AG04450 (cell line): ENCODE results near the gene XPR1. TPM values are rescaled to one million over a fixed set of nuclear protein-coding genes. Genes with fewer than 3 reads are reported as not detected.

ENCODE experiments used
- CTCF ChIA-PET: fragments of 300-600, 350-600 bp; formaldehyde crosslinking; extraction: SDS; loops from one replicate; lab custom pipeline; 2022; ENCODE audit warnings: antibody characterized with exemption, inconsistent platforms; lab: Charles Lee
- POLR2A ChIA-PET: fragments of 350-600 bp; formaldehyde crosslinking; extraction: SDS; loops from one replicate; lab custom pipeline; 2021; ENCODE audit warnings: antibody characterized with exemption, inconsistent platforms; lab: Yijun Ruan, JAX
- DNase-seq: peaks from one replicate; pipeline ENCODE4 v3.0.0-alpha.2; 2011; ENCODE audit warnings: low read depth, low spot score
- H3K27ac ChIP-seq: one replicate; pipeline ENCODE4 v1.5.1; 2012; ENCODE audit warnings: low read depth, low read length, control low read depth
- H3K27me3 ChIP-seq: one replicate; pipeline ENCODE4 v1.6.0; 2012; ENCODE audit warnings: low read length; ENCODE audit not compliant: control insufficient read depth, insufficient read depth
- H3K4me3 ChIP-seq: 2 replicates; pipeline ENCODE4 v1.5.1; 2011; ENCODE audit warnings: mild to moderate bottlenecking, low read depth, low read length, control low read depth
- H3K9me3 ChIP-seq: 2 replicates; pipeline ENCODE4 v1.5.1; 2012; ENCODE audit warnings: low read length; ENCODE audit not compliant: control insufficient read depth, insufficient read depth
- CTCF ChIP-seq: IDR thresholded peaks from 2 replicates; pipeline ENCODE4 v1.5.1; 2011; ENCODE audit warnings: low read depth, low read length, control low read depth, inconsistent platforms
- polyA plus RNA-seq: library from polyadenylated mRNA; depleted of rRNA; stranded (reverse); fragments of >200 nt; gene quantifications from 2 replicates; pipeline ENCODE4 v1.2.3, GENCODE V29; 2011

XPR1 gene
- polyA plus RNA-seq, 1 experiment: 63.2 TPM

GRCh38 chr1:180892272-180892671 is 260.4 kb downstream of the XPR1 start:
- POLR2A ChIA-PET: interaction anchor here (0.6 kb wide), 1 partner anchor 361 kb away, joined by 4 read pairs; no protein-coding TSS in a partner anchor

GRCh38 chr1:180892675-180893074 is 260.9 kb downstream of the XPR1 start:
- no peak for TF ChIP-seq CTCF
- peaks cover 3% of the 10 kb centered on the region; the same call in 1 of the 2 replicates for H3K9me3 ChIP-seq
- no peaks in the 10 kb centered on the region for H3K27me3 ChIP-seq
- ChIA-PET POLR2A (interaction anchor here (0.6 kb wide), 1 partner anchor 362 kb away, joined by 4 read pairs; no protein-coding TSS in a partner anchor), CTCF (interaction anchor here (0.6 to 1.4 kb wide), 3 partner anchors 11 to 377 kb away, joined by 3 to 6 read pairs (median 3); no protein-coding TSS in a partner anchor)
- H3K4me3 ChIP-seq: no peak overlapping the region
- no peak overlapping the region for H3K27ac ChIP-seq
- no peak for DNase-seq

More at GRCh38 chr1:180892272-180892671, 260.4 kb downstream of the XPR1 start:
- no peak overlapping the region for H3K4me3 ChIP-seq
- CTCF ChIA-PET: interaction anchor here (0.6 to 1.4 kb wide), 4 partner anchors 11 to 377 kb away, joined by 3 to 6 read pairs (median 3); no protein-coding TSS in a partner anchor
- no peak for TF ChIP-seq CTCF
- no peak for DNase-seq
- H3K27me3 ChIP-seq: no peaks in the 10 kb centered on the region
- peaks cover 1% of the 10 kb centered on the region; the same call in 1 of the 2 replicates for H3K9me3 ChIP-seq
- H3K27ac ChIP-seq: no peak overlapping the region

- DNase-seq: no peak
- ChIA-PET POLR2A (no interaction called here), CTCF (interaction anchor here (1.4 kb wide), 1 partner anchor 12 kb away, joined by 6 read pairs; no protein-coding TSS in a partner anchor)
- peaks cover 3% of the 10 kb centered on the region; the same call in 1 of the 2 replicates for H3K9me3 ChIP-seq
- no peak for TF ChIP-seq CTCF
- no peak overlapping the region for H3K4me3 ChIP-seq
- H3K27ac ChIP-seq: no peak overlapping the region
- no peaks in the 10 kb centered on the region for H3K27me3 ChIP-seq
Observed at GRCh38 chr1:180893614-180894013, 261.8 kb downstream of the XPR1 start.

GRCh38 chr1:180896161-180896560 is 264.3 kb downstream of the XPR1 start:
- peaks cover 3% of the 10 kb centered on the region; the same call in 1 of the 2 replicates for H3K9me3 ChIP-seq
- no peak overlapping the region for H3K27ac ChIP-seq
- ChIA-PET CTCF (interaction anchor here (0.9 kb wide), 1 partner anchor 14 kb away, joined by 3 read pairs; no protein-coding TSS in a partner anchor), POLR2A (no interaction called here)
- no peak overlapping the region for H3K4me3 ChIP-seq
- no peak for DNase-seq
- no peak for TF ChIP-seq CTCF
- H3K27me3 ChIP-seq: no peaks in the 10 kb centered on the region

GRCh38 chr1:180898441-180899219 is 266.8 kb downstream of the XPR1 start:
- TF ChIP-seq CTCF: no peak
- DNase-seq: no peak
- Histone ChIP-seq H3K4me3 (no peak overlapping the region), H3K27ac (no peak overlapping the region), H3K9me3 (peaks cover 3% of the 10 kb centered on the region; the same call in 1 of the 2 replicates), H3K27me3 (no peaks in the 10 kb centered on the region)
- CTCF ChIA-PET: interaction anchor here (2.4 kb wide), 1 partner anchor 17 kb away, joined by 8 read pairs; no protein-coding TSS in a partner anchor
- POLR2A ChIA-PET: interaction anchor here (0.6 kb wide), 1 partner anchor 190 kb away, joined by 7 read pairs; no protein-coding TSS in a partner anchor
